ENCODE measurements around the gene DBF4B. TPM values are rescaled to one million over a fixed set of nuclear protein-coding genes. Genes with fewer than 3 reads are reported as not detected.

DBF4B gene
- total and polyA plus RNA-seq, 11 donors = 1.4 to 5.3 (median 3.8) TPM

- DNase-seq = no peak
- no peaks in the 10 kb centered on the region for H3K27me3 ChIP-seq
- intact Hi-C loops (cut with DNase I) = no loop called here
- peaks cover 0 to 14% (median 0%) of the 10 kb centered on the region in 9 donors for H3K36me3 ChIP-seq
- no peak for TF ChIP-seq POLR2A (IDR thresholded peaks at IDR 0.05)
- no peak for TF ChIP-seq CTCF (IDR thresholded peaks at IDR 0.05)
- 56 to 72% (median 65%) methylated on average over 2 of the region's 2 CpGs for WGBS, 4 donors
- peaks cover 5 to 78% (median 47%) of the 10 kb centered on the region in 12 donors for H3K4me1 ChIP-seq
- peak overlapping the region; percentile 50 to 88 (median 82) for H3K27ac ChIP-seq
- peak overlapping the region in 3 of 12 donors; percentile 1 to 8 (median 6) for H3K4me3 ChIP-seq
- ATAC-seq = peak; percentile 49 to 64 (median 53)
- H3K9me3 ChIP-seq = no peaks in the 10 kb centered on the region
Measured at GRCh38 chr17:44798356-44798755, 89.9 kb downstream of the DBF4B start.

Other genes starting within 250 kb of the DBF4B start
- gene GPATCH8, start 205.3 kb upstream of the DBF4B start, total RNA-seq = 10 to 100 TPM; 17.5 to 24.9 (median 21.5) TPM
- 10 to 100 TPM; 12.8 to 15.1 TPM for gene GPATCH8, start 205.3 kb upstream of the DBF4B start, polyA plus RNA-seq
- 1 to 10 TPM; 1.6 to 8.1 (median 4.5) TPM for gene FZD2, start 151.2 kb upstream of the DBF4B start, total RNA-seq
- gene FZD2, start 151.2 kb upstream of the DBF4B start, polyA plus RNA-seq = 1 to 10 TPM; 2.4 to 3.2 TPM
- gene MEIOC, start 52.2 kb upstream of the DBF4B start, total RNA-seq = not detected
- under 1 TPM in 1 of 2 donors, not detected in 1; 0.03 TPM for gene MEIOC, start 52.2 kb upstream of the DBF4B start, polyA plus RNA-seq
- gene CCDC43, start 18.9 kb upstream of the DBF4B start, total RNA-seq = 10 to 100 TPM; 19.0 to 32.9 (median 29.0) TPM
- gene CCDC43, start 18.9 kb upstream of the DBF4B start, polyA plus RNA-seq = 10 to 100 TPM; 20.9 to 21.8 TPM
- 10 to 100 TPM in 6 of 9 donors, 1 to 10 TPM in 3; 6.6 to 24.6 (median 12.6) TPM for gene ADAM11, start 50.3 kb downstream of the DBF4B start, total RNA-seq
- 1 to 10 TPM; 1.8 to 9.3 TPM for gene ADAM11, start 50.3 kb downstream of the DBF4B start, polyA plus RNA-seq
- 10 to 100 TPM; 16.8 to 60.8 (median 24.9) TPM for gene GJC1, start 121.6 kb downstream of the DBF4B start, total RNA-seq
- 10 to 100 TPM; 14.2 to 29.9 TPM for gene GJC1, start 121.6 kb downstream of the DBF4B start, polyA plus RNA-seq
- gene HIGD1B, start 139.2 kb downstream of the DBF4B start, total RNA-seq = 10 to 100 TPM in 5 of 9 donors, 1 to 10 TPM in 4; 4.3 to 23.7 (median 12.9) TPM
- 10 to 100 TPM; 14.3 to 30.9 TPM for gene HIGD1B, start 139.2 kb downstream of the DBF4B start, polyA plus RNA-seq
- 100 to 1,000 TPM in 1 of 9 donors, 10 to 100 TPM in 8; 37.1 to 106 (median 65.0) TPM for gene EFTUD2, start 190.8 kb downstream of the DBF4B start, total RNA-seq
- gene EFTUD2, start 190.8 kb downstream of the DBF4B start, polyA plus RNA-seq = 10 to 100 TPM; 21.3 to 71.7 TPM
- gene GFAP, start 206.8 kb downstream of the DBF4B start, total RNA-seq = 10 to 100 TPM in 1 of 9 donors, 1 to 10 TPM in 7, under 1 TPM in 1; 0.94 to 12.4 (median 5.8) TPM
- gene GFAP, start 206.8 kb downstream of the DBF4B start, polyA plus RNA-seq = 1 to 10 TPM; 3.7 to 6.9 TPM
- gene KIF18B, start 239.1 kb downstream of the DBF4B start, total RNA-seq = 1 to 10 TPM in 1 of 9 donors, under 1 TPM in 7, not detected in 1; 0.06 to 5.4 (median 0.44) TPM
- under 1 TPM; 0.12 to 0.19 TPM for gene KIF18B, start 239.1 kb downstream of the DBF4B start, polyA plus RNA-seq